Measurements from ENCODE around the gene PDZRN3.

Gene PDZRN3

GRCh38 chr3:73448761-73449301, 175.9 kb downstream of the PDZRN3 start:
- DNase-seq = no peak
- intact Hi-C loops (cut with DNase I) = no loop called here

- intact Hi-C loops (cut with DNase I) = no loop called here
- peak in 1 of 42 donors; percentile 13 for DNase-seq
Observed at GRCh38 chr3:73448041-73448440, 176.7 kb downstream of the PDZRN3 start.

- intact Hi-C loops (cut with DNase I) = no loop called here
- no peak for DNase-seq
Observed at GRCh38 chr3:73447111-73447510, 177.6 kb downstream of the PDZRN3 start.

GRCh38 chr3:73446467-73447110, 178.2 kb downstream of the PDZRN3 start:
- intact Hi-C loops (cut with DNase I) = no loop called here
- no peak for DNase-seq

GRCh38 chr3:73442886-73443285, 181.9 kb downstream of the PDZRN3 start:
- peak in 35 of 42 donors; percentile 18 to 82 (median 50) for DNase-seq
- intact Hi-C loops (cut with DNase I) = no loop called here

- intact Hi-C loops (cut with DNase I) = no loop called here
- DNase-seq = no peak
Observed at GRCh38 chr3:73442152-73442551, 182.6 kb downstream of the PDZRN3 start.

GRCh38 chr3:73437828-73438227, 186.9 kb downstream of the PDZRN3 start:
- DNase-seq = peak in 1 of 42 donors; percentile 8
- intact Hi-C loops (cut with DNase I) = no loop called here

GRCh38 chr3:73435055-73435454, 189.7 kb downstream of the PDZRN3 start:
- intact Hi-C loops (cut with DNase I) = no loop called here

GRCh38 chr3:73433687-73434086, 191.1 kb downstream of the PDZRN3 start:
- intact Hi-C loops (cut with DNase I) = loop anchor here (5.0 kb wide), 1 partner anchor 331 kb away; no protein-coding TSS in a partner anchor
- DNase-seq = peak in 6 of 42 donors; percentile 7 to 22 (median 17)

More at GRCh38 chr3:73435055-73435454, 189.7 kb downstream of the PDZRN3 start:
- DNase-seq = no peak

- DNase-seq = no peak
- intact Hi-C loops (cut with DNase I) = loop anchor here (5.0 kb wide), 1 partner anchor 331 kb away; no protein-coding TSS in a partner anchor
Observed at GRCh38 chr3:73433079-73433478, 191.7 kb downstream of the PDZRN3 start.

DNA sequence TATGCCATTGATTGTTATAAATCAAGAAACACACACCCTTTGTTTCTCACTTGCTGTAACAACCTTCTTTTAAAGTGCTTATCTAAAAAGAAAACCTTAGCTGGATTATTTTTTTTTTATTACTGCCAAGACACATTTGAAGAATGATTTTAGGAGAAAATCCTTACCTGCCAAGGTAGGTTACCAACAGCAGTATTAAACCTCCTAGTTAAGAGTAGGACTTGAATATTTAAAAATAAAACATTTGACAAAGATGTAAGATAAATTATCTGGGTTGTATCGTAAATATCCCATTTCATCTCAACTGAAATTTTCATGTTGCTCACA, 192.1 kb downstream of the PDZRN3 start:
- intact Hi-C loops (cut with DNase I) = loop anchor here (5.0 kb wide), 1 partner anchor 330 kb away; no protein-coding TSS in a partner anchor
- DNase-seq = no peak

GRCh38 chr3:73432023-73432705, 192.6 kb downstream of the PDZRN3 start:
- peak in 3 of 42 donors; percentile 8 to 56 (median 10) for DNase-seq
- intact Hi-C loops (cut with DNase I) = loop anchor here (5.0 kb wide), 1 partner anchor 330 kb away; no protein-coding TSS in a partner anchor

DNA sequence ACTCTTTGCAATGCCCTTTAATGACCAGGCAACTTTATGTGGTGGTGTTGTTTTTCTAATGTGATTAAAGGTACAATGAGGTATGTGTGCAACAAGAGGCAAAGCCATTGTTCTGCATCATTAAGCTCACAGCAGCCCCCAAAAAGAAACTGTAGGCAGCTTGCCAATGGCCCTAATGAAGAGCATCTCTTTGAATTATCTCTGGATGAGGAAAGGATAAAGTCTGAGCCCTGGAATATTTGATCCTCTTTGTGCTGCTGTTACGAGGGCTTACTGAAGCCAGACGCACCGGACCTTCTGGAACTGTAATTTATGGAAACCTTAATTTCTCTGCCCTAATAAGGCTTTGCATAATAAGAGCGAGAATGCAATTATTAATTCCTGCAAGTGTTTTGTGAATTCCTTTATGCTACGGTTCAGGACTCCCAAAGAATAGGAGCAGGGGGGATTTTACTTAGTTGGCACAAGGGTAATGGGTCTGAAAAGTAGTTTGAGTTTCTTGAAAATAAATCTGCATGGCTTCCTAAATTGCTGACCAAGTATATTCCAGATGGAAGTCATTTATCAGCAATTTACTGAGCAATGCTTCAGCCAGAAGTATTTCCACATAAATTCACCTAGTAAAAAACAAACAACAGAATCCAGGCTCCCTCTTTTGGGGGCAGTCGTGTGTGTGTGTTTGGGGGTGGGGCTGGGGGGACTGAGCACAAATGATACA, 193.4 kb downstream of the PDZRN3 start:
- no peak for DNase-seq
- intact Hi-C loops (cut with DNase I) = loop anchor here (5.0 kb wide), 1 partner anchor 329 kb away; no protein-coding TSS in a partner anchor

DNA sequence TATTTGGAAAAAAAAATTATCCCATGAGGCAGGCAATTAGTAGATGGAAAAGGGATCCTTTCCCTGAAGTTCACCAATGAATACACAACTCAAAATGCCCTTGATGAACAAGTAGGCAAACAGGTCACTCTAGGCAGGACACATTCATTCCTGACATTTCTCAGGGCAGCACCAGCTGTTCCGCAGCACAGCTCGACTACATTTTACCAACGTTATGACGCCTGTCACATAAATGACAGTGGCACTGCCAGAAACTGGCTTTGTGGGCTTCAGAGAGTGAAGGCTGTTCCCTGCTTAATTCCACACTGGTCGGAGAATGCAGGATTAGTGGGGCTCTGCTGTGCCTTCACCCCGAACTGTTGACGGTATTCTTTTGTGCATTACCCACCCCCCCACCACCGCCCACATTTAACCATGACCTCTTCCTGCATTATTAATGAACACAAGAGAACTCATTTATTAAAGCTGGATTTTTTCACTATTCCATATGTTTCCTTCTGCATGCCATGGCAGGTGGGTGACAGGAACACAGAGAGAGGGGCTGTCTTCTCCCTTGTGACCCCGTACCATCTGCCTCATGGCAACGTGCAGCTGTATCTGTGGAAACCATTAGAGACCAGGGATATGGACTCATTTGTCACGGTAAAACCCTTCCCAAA, 197.6 kb downstream of the PDZRN3 start:
- no peak for DNase-seq
- intact Hi-C loops (cut with DNase I) = no loop called here

DNA sequence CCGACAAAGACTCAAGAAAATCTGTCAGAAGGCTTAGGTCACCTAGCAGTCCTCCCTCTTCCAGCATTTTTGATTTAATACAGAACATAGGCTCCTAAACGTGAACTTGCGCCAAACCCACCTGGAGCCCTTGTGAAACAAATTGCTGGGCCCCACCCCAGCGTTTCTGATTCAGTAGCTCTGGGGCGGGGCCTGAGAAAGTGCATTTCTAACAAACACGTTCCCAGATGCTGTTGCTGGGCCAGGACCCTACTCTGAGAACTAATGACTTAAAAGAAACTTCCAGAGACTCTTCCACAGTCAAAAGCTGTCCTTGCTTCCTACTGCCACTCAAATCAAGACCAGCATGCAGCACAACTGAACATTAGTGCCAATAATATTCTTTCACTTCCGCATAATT, 198.1 kb downstream of the PDZRN3 start:
- intact Hi-C loops (cut with DNase I) = no loop called here
- DNase-seq = no peak

DNA sequence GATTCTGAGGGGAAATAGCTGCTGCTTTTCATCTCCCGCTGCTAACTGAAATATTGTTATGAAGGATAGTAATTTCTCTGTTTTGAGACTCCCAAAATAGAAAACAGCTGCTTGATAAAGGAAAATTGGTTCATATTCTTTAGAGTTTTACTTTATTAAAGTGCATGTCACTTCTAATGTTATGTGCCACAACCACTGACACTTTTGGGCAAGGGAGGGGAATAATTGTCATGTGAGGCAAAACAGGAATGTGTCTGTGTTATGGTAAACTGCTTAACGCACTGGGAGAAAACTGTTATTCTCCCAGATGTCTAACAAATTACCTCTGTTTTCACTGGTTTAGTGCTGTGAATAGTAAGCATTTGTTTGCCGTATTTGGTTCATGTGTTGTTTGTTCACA, 201.6 kb downstream of the PDZRN3 start:
- DNase-seq = no peak
- intact Hi-C loops (cut with DNase I) = no loop called here

DNA sequence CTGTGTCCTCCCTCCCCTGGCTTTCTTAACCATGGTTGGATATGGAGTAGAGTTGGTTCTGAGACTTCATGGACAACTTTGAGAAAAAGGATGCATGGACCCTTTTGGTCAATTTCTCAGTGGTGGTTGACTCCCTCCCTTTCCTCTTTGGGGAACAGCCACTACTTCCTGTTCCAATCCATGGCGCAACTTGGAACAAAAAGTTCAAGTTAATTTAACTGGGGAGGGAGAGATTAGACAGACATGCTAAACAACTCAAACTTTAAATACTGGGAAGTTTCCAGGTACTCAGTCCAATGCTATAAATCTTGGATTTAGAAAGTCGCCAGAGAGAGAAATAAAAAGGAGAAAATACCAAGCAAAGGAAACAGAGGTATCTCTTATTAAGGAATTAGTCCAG, 202.2 kb downstream of the PDZRN3 start:
- DNase-seq = no peak
- intact Hi-C loops (cut with DNase I) = no loop called here

- no peak for DNase-seq
- intact Hi-C loops (cut with DNase I) = no loop called here
Observed at GRCh38 chr3:73419942-73420341, 204.8 kb downstream of the PDZRN3 start.

- intact Hi-C loops (cut with DNase I) = no loop called here
- DNase-seq = no peak
Observed at GRCh38 chr3:73419179-73419803, 205.4 kb downstream of the PDZRN3 start.

All from head of caudate nucleus (tissue), 42 donors.